GM13976 (cell line): ENCODE measurements around the gene MAPKAPK2.

Source experiments
- DNase-seq: peaks from one replicate; pipeline ENCODE4 v3.0.0; 2012; ENCODE audit warnings: low spot score
- in situ Hi-C: fragments of 300-500 bp; cut with MboI; formaldehyde crosslinking; loops from one replicate; pipeline ENCODE4 v1.12.0; 2022; ENCODE audit warnings: low sequenced_read_pairs, mixed read lengths, inconsistent platforms; ENCODE audit not compliant: unreplicated experiment
- TF ChIP-seq, protein P1 (sequence below): IDR thresholded peaks from 2 replicates; pipeline ENCODE4 v1.5.1; 2012; ENCODE audit warnings: borderline replicate concordance, mild to moderate bottlenecking; ENCODE audit not compliant: insufficient read depth; ENCODE audit errors: extremely low read depth, missing control alignments, control extremely low read depth

The MAPKAPK2 gene

DNA sequence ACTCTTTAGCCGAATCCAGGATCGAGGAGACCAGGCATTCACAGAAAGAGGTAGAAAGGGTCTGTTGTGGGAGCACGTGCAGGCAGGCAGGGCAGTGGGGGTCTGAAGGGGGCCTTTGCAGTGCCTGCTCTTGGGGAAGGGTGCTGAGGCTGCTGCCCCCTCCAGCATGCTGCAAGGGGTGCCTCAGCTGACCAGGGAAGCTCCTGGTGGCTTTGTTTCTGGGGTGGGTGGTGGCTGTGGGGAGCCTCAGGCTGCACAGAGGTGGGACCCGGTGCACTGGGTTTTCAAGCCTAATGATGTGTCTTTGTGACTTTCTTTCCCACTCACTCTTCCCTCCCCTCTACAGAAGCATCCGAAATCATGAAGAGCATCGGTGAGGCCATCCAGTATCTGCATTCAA is 44.3 kb downstream of the MAPKAPK2 start:
- DNase-seq = no peak
- in situ Hi-C loops = no loop called here
- TF ChIP-seq, protein P1, sequence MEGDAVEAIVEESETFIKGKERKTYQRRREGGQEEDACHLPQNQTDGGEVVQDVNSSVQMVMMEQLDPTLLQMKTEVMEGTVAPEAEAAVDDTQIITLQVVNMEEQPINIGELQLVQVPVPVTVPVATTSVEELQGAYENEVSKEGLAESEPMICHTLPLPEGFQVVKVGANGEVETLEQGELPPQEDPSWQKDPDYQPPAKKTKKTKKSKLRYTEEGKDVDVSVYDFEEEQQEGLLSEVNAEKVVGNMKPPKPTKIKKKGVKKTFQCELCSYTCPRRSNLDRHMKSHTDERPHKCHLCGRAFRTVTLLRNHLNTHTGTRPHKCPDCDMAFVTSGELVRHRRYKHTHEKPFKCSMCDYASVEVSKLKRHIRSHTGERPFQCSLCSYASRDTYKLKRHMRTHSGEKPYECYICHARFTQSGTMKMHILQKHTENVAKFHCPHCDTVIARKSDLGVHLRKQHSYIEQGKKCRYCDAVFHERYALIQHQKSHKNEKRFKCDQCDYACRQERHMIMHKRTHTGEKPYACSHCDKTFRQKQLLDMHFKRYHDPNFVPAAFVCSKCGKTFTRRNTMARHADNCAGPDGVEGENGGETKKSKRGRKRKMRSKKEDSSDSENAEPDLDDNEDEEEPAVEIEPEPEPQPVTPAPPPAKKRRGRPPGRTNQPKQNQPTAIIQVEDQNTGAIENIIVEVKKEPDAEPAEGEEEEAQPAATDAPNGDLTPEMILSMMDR = no peak

DNA sequence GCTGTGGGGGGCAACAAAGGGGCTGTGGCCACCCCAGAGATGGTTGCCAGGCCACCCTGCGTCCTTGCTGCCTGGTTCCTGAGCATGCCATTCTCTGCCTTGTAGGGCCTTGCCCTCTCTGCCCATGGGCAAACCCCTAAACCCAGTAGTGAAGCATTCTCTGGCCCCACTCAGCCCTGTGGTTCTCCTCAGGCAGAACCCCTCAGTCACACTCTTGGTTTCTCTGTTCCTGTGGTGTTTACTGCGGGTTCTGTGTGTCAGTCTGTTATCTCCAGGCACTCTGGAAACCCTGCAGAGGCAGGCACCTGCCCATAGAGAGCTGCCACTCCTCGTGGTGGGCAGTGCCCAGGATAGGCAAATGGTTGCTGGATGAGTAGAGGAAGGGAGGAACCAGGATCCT is 44.8 kb downstream of the MAPKAPK2 start:
- no peak for DNase-seq
- in situ Hi-C loops = no loop called here
- TF ChIP-seq, protein P1 = no peak

DNA sequence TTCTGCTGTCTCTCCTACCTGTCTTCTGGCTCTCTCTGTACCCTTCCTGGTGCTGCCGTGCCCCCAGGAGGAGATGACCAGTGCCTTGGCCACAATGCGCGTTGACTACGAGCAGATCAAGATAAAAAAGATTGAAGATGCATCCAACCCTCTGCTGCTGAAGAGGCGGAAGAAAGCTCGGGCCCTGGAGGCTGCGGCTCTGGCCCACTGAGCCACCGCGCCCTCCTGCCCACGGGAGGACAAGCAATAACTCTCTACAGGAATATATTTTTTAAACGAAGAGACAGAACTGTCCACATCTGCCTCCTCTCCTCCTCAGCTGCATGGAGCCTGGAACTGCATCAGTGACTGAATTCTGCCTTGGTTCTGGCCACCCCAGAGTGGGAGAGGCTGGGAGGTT is 47.8 kb downstream of the MAPKAPK2 start:
- in situ Hi-C loops = no loop called here

DNA sequence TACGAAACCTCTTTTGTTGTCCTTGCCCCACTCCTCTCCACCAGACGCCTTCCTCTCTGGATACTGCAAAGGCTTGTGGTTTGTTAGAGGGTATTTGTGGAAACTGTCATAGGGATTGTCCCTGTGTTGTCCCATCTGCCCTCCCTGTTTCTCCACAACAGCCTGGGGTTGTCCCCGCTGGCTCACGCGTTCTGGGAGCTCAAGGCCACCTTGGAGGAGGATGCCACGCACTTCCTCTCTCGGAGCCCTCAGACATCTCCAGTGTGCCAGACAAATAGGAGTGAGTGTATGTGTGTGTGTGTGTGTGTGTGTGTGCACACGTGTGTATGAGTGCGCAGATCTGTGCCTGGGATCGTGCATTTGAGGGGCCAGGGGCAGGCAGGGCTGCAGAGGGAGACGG is 48.3 kb downstream of the MAPKAPK2 start:
- DNase-seq = no peak
- in situ Hi-C loops = no loop called here
- TF ChIP-seq, protein P1 = no peak

More for the DNA sequence above, 47.8 kb downstream of the MAPKAPK2 start:
- TF ChIP-seq, protein P1 = no peak
- DNase-seq = no peak

DNA sequence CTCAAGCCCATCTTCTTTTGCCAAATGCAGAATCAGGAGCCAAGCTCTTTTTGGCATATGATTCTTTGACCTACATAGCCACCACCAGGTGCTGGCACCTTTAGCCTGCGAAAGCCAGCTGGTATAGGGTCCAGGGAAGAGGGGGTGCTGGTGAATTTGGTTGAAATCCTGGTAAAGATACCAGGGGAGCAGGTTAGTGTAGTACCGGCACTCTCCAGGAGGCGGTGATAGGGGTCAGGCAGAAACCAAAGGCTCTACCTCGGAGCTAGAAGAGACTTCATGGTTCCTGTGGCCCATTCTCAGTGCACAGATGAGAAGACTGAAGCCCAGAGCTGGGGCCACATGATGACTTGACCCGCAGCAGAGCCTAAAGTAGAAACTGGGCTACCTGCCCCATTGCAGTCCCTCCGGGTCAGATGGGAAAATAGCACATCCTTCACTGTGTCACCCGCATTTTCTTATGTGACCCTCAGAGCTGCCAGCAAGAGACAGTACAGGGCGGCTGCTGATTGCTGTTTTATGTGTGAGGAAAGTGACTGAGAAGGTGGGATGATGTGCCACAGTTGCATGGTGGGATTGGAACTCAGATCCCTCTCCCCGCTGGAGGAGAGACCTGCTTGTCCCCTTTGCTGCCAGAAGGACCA is 49.9 kb downstream of the MAPKAPK2 start:
- in situ Hi-C loops = loop anchor here (5.0 kb wide), 3 partner anchors 78 to 248 kb away; no protein-coding TSS in a partner anchor
- TF ChIP-seq, protein P1 = peak; percentile 75
- DNase-seq = peak; percentile 80

DNA sequence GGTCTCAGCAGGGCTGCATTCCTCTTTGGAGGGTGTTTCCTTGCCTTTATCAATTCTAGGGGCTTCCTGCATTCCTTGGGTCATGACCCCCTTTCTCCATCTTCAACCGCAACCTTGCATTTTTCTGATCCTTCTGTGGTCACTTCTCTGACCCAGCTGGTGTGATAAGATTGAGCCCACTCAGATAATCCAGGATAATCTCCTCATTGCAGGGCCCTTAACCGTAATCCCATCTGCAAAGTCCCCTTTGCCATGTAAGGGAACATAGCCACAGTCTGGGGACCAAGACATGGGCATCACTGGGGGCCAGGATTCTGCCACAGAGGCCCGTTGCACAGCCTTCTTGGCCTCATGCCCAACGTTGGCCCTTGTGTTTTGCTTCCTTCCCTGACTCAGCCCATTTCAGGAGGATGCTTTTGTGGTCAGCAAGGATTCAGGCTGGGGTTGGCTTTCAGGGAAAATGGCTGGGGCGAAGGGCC is 50.9 kb downstream of the MAPKAPK2 start:
- TF ChIP-seq, protein P1 = no peak
- no peak for DNase-seq
- in situ Hi-C loops = loop anchor here (5.0 kb wide), 3 partner anchors 77 to 247 kb away; no protein-coding TSS in a partner anchor
